ENCODE data around the gene PHACTR1. TPM values are rescaled to one million over a fixed set of nuclear protein-coding genes. Genes with fewer than 3 reads are reported as not detected.

PHACTR1 gene
- total and polyA plus RNA-seq, 9 of the 15 experiments (the other 6 are each of a cell fraction or from before 2014, with no cell fraction given): 11.5 to 32.6 (median 22.0) TPM

GRCh38 chr6:13188306-13188705, 471.7 kb downstream of the PHACTR1 start (continued):
- TF ChIP-seq PBX2 (CRISPR knock-in tag; IDR thresholded peaks at IDR 0.05; ENCODE audit: low read depth) (no peak), PBX2 (tag; conservative IDR thresholded peaks at IDR 0.05; ENCODE audit: low read depth) (0 out of 2 replicates have a peak, but pooled peaks have one; percentile 20)

GRCh38 chr6:13189710-13190109, 473.1 kb downstream of the PHACTR1 start:
- H2AFZ ChIP-seq (ENCODE audit: low read depth, low read length): no peak overlapping the region
- H4K20me1 ChIP-seq (replicated peaks; ENCODE audit: control insufficient read depth, insufficient read depth, low read length): no peaks in the 10 kb centered on the region
- ATAC-seq: no peak
- H3K4me2 ChIP-seq (ENCODE audit: insufficient read depth, low read length): no peak overlapping the region
- no TSS peak for BruUV-seq (replicated peaks)
- no peaks in the 10 kb centered on the region for H3K36me3 ChIP-seq (ENCODE audit: control insufficient read depth, insufficient read depth, low read length)
- H3K9me3 ChIP-seq (replicated peaks; ENCODE audit: control insufficient read depth, insufficient read depth, low read depth, low read length): no peaks in the 10 kb centered on the region
- H3K79me2 ChIP-seq (ENCODE audit: control insufficient read depth, insufficient read depth, low read length): no peaks in the 10 kb centered on the region
- no peak for FAIRE-seq
- H3K4me1 ChIP-seq (replicated peaks in 1 of 2; ENCODE audit: control insufficient read depth in 2 of 2, insufficient read depth in 2 of 2, low read length in 2 of 2): no peaks in the 10 kb centered on the region
- no peak overlapping the region for H3K4me3 ChIP-seq
- TF ChIP-seq ZBTB8A (IDR thresholded peaks at IDR 0.05; ENCODE audit: partially characterized antibody): no peak
- no peak for TF ChIP-seq HMGN3 (IDR thresholded peaks at IDR 0.05; ENCODE audit: borderline replicate concordance, extremely low read depth, insufficient read length, low read depth, low read length)
- no peak for TF ChIP-seq NFYB (IDR thresholded peaks at IDR 0.05; ENCODE audit: extremely low read depth, insufficient read length)
- no peak for TF ChIP-seq ZNF174 (CRISPR knock-in tag; IDR thresholded peaks at IDR 0.05)
- no peak for TF ChIP-seq HMGXB4 (CRISPR knock-in tag; IDR thresholded peaks at IDR 0.05)
- TF ChIP-seq NR3C1 (CRISPR knock-in tag; IDR thresholded peaks at IDR 0.05): no peak
- TF ChIP-seq RFX7 (CRISPR knock-in tag; IDR thresholded peaks at IDR 0.05): no peak
- POLR2A ChIA-PET: interaction anchor here (1.0 kb wide), 1 partner anchor 91 kb away, joined by 3 read pairs; no protein-coding TSS in a partner anchor
- H3K9ac ChIP-seq (ENCODE audit: insufficient read depth in 1 of 2, low read depth in 2 of 2, low read length in 2 of 2): no peak overlapping the region
- intact Hi-C loops (cut with micrococcal nuclease): no loop called here
- DNase-seq (ENCODE audit: extremely low read depth in 1 of 4, low spot score in 3 of 4): no peak
- CTCF ChIA-PET (ENCODE audit: low intra/inter-chr PET ratio): no interaction called here
- 10% methylated on average over 6 of the region's 6 CpGs for WGBS (ENCODE audit: insufficient coverage, low coverage, missing lambda C conversion rate)
- no peaks in the 10 kb centered on the region for H3K9me1 ChIP-seq (ENCODE audit: control insufficient read depth, insufficient read depth, low read length)
- no peak overlapping the region for H3K27ac ChIP-seq (ENCODE audit: extremely low read depth, low read depth, low read length)
- peaks cover 24 to 42% of the 10 kb centered on the region in 2 experiments for H3K27me3 ChIP-seq (ENCODE audit: control insufficient read depth in 2 of 2, insufficient read depth in 2 of 2, low read length in 2 of 2)
- in situ Hi-C loops (cut with MboI): no loop called here
